Dermis blood vessel endothelial cell (primary cell): ENCODE results near the gene INSIG2. TPM values are rescaled to one million over a fixed set of nuclear protein-coding genes. Genes with fewer than 3 reads are reported as not detected.
A peak's percentile ranks its signal among the peaks of the same experiment; 100 is the strongest.

ENCODE experiments used
- DNase-seq: peaks from one replicate; pipeline ENCODE4 v3.0.0; 2010
- total RNA-seq: library from RNA; depleted of rRNA; stranded (reverse); fragments of >200 nt; gene quantifications from 2 replicates; pipeline ENCODE4 v1.2.3, GENCODE V29; 2014

INSIG2 gene
- total RNA-seq, 1 donor from 2014 or later, result 15.5 TPM

- DNase-seq, result no peak
Observed at GRCh38 chr2:118131771-118132170, 43.5 kb downstream of the INSIG2 start.

- DNase-seq, result no peak
Observed at GRCh38 chr2:118133916-118134315, 45.6 kb downstream of the INSIG2 start.

GRCh38 chr2:118134650-118135049 lies 46.4 kb downstream of the INSIG2 start:
- no peak for DNase-seq

DNA sequence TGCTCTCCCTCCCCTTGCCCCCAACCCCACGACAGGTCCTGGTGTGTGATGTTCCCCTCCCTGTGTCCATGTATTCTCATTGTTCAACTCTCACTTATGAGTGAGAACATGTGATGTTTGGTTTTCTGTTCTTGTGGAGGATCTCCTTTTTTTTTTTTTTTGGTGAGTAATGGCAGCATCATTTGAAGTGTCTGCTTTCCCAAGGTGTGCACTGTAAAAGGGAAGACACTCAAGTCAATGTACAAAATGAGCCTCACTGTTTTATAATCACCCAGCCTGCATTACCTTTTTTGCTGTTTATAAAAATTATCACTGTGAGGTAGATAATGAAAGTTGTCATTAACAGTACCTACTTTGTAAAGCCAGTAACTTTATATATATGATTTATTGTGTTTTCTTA lies 56.9 kb downstream of the INSIG2 start:
- DNase-seq, result no peak

GRCh38 chr2:118145806-118146205 lies 57.5 kb downstream of the INSIG2 start:
- DNase-seq, result no peak

DNA sequence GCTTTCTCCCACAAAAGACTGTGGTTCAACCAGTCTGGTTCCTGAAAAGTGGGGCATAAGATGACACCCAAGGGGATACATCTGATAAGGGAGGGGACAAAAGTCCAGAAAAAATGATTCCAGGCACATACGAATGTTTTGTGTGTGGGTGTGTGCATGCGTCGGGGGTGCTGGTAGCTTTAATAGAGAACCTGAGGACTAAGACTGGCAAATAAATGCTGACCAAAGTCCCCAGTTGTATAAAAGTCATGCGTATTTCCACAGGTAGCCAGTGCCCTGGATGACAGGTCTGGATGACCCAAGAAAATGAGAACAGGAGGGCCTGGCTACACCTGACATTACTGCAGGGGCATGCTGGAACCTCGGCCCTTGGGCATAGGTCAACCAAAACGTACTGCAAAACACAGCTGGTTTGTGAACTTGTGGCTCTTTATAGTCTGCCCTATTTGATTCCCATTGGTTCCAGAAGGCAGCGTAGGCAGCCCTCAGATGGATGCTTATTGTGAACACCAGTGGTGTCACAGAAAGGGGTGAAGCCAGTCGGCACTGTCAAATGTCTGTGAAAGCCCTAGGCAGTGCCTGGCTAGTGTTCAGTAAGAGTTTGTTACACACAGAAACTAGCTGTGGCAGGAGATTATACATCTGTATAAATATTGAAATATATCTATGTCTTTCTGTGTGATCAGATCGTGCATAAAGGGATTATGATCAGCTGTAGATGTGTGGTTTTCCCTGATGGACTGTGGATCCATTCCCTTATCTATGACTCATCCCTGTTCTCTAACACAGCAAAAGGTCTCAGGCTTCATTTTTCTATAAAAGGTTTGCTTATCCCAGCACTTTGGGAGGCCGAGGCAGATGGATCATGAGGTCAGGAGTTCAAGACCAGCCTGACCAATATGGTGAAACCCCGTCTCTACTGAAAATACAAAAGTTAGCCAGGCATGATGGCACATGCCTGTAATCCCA lies 58.3 kb downstream of the INSIG2 start:
- DNase-seq, result no peak

- DNase-seq, result no peak
Observed at GRCh38 chr2:118148133-118148532, 59.9 kb downstream of the INSIG2 start.

DNA sequence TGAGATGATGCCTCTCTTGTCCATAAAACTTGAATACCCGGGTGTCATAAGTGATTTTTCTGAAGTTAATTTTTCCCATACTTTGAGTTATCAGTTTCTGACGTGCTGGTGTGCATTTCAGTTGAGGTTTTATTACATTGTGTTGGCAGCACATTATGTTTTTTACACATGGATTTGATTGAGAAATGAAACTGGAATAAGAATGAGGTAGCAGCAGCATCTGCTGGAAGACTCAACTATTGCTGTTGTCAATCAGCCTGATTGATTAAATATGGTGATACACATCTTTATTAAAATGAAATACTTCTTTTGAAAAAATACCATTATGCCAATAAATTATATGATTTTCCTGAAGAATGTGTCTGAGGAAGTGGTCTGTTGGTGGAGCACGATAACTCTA lies 60.5 kb downstream of the INSIG2 start:
- DNase-seq, result peak; percentile 20

GRCh38 chr2:118150294-118150693 lies 62.0 kb downstream of the INSIG2 start:
- DNase-seq, result no peak

GRCh38 chr2:118151831-118152230 lies 63.6 kb downstream of the INSIG2 start:
- no peak for DNase-seq

GRCh38 chr2:118153433-118153832 lies 65.2 kb downstream of the INSIG2 start:
- DNase-seq, result no peak

DNA sequence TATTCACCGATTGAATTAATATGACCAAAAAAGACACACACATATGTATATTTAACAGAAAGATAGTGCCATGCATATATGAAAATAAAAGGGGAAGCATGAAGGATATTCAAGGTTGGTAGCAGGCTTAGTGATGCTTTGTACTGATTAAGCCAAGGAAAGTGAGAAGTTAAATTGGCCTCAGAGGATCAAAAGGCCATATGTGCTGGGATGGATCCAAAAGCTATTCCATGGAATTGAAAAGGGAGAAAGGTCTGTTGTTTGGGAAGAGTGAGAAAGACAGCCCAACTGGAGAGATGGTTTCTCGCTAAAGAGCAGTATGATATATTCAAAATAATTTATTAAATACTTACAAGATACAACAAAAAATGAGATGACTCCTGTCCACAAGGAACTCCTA lies 65.9 kb downstream of the INSIG2 start:
- DNase-seq, result no peak

Other genes starting within 250 kb of the INSIG2 start
- gene CCDC93, start 74.4 kb upstream of the INSIG2 start, total RNA-seq, result 36.6 and 37.6 TPM in 2 replicates